GM19467 (cell line): ENCODE measurements around the gene TXNL4B.

Experiments
- ATAC-seq: cut with Tn5 transposase; IDR thresholded peaks from one replicate; pipeline ENCODE4 v1.9.1; 2021; ENCODE audit warnings: mild to moderate bottlenecking, moderate library complexity; ENCODE audit not compliant: unreplicated experiment

The TXNL4B gene

GRCh38 chr16:72112906-72113615, 19.6 kb upstream of the TXNL4B start:
- ATAC-seq = no peak

- ATAC-seq = no peak
Observed at GRCh38 chr16:72112452-72112792, 19.0 kb upstream of the TXNL4B start.

- no peak for ATAC-seq
Observed at GRCh38 chr16:72111657-72112451, 18.4 kb upstream of the TXNL4B start.

- ATAC-seq = no peak
Observed at GRCh38 chr16:72110662-72111615, 17.5 kb upstream of the TXNL4B start.

GRCh38 chr16:72109966-72110530, 16.6 kb upstream of the TXNL4B start:
- no peak for ATAC-seq

- no peak for ATAC-seq
Observed at GRCh38 chr16:72109300-72109699, 15.9 kb upstream of the TXNL4B start.

- ATAC-seq = no peak
Observed at GRCh38 chr16:72108353-72109102, 15.1 kb upstream of the TXNL4B start.

GRCh38 chr16:72107371-72107770, 14.0 kb upstream of the TXNL4B start:
- ATAC-seq = no peak

- no peak for ATAC-seq
Observed at GRCh38 chr16:72105978-72106377, 12.6 kb upstream of the TXNL4B start.

GRCh38 chr16:72104905-72105304, 11.5 kb upstream of the TXNL4B start:
- ATAC-seq = no peak

GRCh38 chr16:72101195-72101594, 7.8 kb upstream of the TXNL4B start:
- ATAC-seq = no peak

GRCh38 chr16:72099377-72099818, 6.0 kb upstream of the TXNL4B start:
- ATAC-seq = peak; percentile 61

GRCh38 chr16:72098936-72099335, 5.5 kb upstream of the TXNL4B start:
- ATAC-seq = no peak

GRCh38 chr16:72094266-72094610, 818 bp upstream of the TXNL4B start:
- ATAC-seq = no peak

GRCh38 chr16:72092832-72093447, 480 bp downstream of the TXNL4B start:
- ATAC-seq = no peak

- no peak for ATAC-seq
Observed at GRCh38 chr16:72091217-72091616, 2.2 kb downstream of the TXNL4B start.

GRCh38 chr16:72085002-72085401, 8.4 kb downstream of the TXNL4B start:
- no peak for ATAC-seq

- ATAC-seq = no peak
Observed at GRCh38 chr16:72084445-72084844, 9.0 kb downstream of the TXNL4B start.

GRCh38 chr16:72083778-72084404, 9.5 kb downstream of the TXNL4B start:
- ATAC-seq = no peak
